Midbrain (tissue), 1 donor: ENCODE results near the gene MARS2.
"Not testable (repeated sequence)": the region's sequence is repeated elsewhere in the genome, so short reads cannot be mapped to it uniquely, and the experiment has no call there.

ENCODE experiments used
- DNase-seq: peaks from one replicate; lab custom pipeline; 2025; lab: John Stamatoyannopoulos, UW

MARS2 gene

GRCh38 chr2:197706839-197707207 is 1.7 kb downstream of the MARS2 start:
- DNase-seq: no peak

GRCh38 chr2:197707316-197708213 is 2.4 kb downstream of the MARS2 start:
- peak; percentile 30 for DNase-seq

GRCh38 chr2:197708331-197708730 is 3.2 kb downstream of the MARS2 start:
- no peak for DNase-seq

- not testable (repeated sequence) for DNase-seq
Observed at GRCh38 chr2:197709140-197709539, 4.0 kb downstream of the MARS2 start.

- no peak for DNase-seq
Observed at GRCh38 chr2:197710424-197711042, 5.4 kb downstream of the MARS2 start.

- no peak for DNase-seq
Observed at GRCh38 chr2:197711578-197711977, 6.4 kb downstream of the MARS2 start.

- no peak for DNase-seq
Observed at GRCh38 chr2:197713271-197713670, 8.1 kb downstream of the MARS2 start.

- no peak for DNase-seq
Observed at GRCh38 chr2:197717863-197718262, 12.7 kb downstream of the MARS2 start.

- no peak for DNase-seq
Observed at GRCh38 chr2:197727011-197727410, 21.8 kb downstream of the MARS2 start.

- not testable (repeated sequence) for DNase-seq
Observed at GRCh38 chr2:197728555-197729544, 23.7 kb downstream of the MARS2 start.

- DNase-seq: no peak
Observed at GRCh38 chr2:197740200-197740599, 35.0 kb downstream of the MARS2 start.
